ENCODE measurements around the gene PLEKHH1.
A peak's percentile ranks its signal among the peaks of the same experiment; 100 is the strongest.
"Not testable (repeated sequence)": the region's sequence is repeated elsewhere in the genome, so short reads cannot be mapped to it uniquely, and the experiment has no call there.

PLEKHH1 gene

GRCh38 chr14:67619446-67620216 lies 86.5 kb downstream of the PLEKHH1 start, which contains the start of gene ARG2:
TSS of gene ARG2 (plus strand) at chr14:67619920. CDS start at chr14:67619978, 58 bp downstream.
- peaks cover 6% of the 10 kb centered on the region; the same call in 1 of the 2 replicates for H3K27me3 ChIP-seq
- no peaks in the 10 kb centered on the region for H3K4me1 ChIP-seq
- no peaks in the 10 kb centered on the region for H3K9me3 ChIP-seq
- no peaks in the 10 kb centered on the region for H3K36me3 ChIP-seq
- TF ChIP-seq, protein P1, sequence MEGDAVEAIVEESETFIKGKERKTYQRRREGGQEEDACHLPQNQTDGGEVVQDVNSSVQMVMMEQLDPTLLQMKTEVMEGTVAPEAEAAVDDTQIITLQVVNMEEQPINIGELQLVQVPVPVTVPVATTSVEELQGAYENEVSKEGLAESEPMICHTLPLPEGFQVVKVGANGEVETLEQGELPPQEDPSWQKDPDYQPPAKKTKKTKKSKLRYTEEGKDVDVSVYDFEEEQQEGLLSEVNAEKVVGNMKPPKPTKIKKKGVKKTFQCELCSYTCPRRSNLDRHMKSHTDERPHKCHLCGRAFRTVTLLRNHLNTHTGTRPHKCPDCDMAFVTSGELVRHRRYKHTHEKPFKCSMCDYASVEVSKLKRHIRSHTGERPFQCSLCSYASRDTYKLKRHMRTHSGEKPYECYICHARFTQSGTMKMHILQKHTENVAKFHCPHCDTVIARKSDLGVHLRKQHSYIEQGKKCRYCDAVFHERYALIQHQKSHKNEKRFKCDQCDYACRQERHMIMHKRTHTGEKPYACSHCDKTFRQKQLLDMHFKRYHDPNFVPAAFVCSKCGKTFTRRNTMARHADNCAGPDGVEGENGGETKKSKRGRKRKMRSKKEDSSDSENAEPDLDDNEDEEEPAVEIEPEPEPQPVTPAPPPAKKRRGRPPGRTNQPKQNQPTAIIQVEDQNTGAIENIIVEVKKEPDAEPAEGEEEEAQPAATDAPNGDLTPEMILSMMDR (IDR thresholded peaks at IDR 0.05; ENCODE audit: low read depth, low read length): no peak
- peak; percentile 96 for DNase-seq
- peak within 1 kb of the TSS; percentile 70 for H3K4me3 ChIP-seq (ENCODE audit: low read depth, low read length)

DNA sequence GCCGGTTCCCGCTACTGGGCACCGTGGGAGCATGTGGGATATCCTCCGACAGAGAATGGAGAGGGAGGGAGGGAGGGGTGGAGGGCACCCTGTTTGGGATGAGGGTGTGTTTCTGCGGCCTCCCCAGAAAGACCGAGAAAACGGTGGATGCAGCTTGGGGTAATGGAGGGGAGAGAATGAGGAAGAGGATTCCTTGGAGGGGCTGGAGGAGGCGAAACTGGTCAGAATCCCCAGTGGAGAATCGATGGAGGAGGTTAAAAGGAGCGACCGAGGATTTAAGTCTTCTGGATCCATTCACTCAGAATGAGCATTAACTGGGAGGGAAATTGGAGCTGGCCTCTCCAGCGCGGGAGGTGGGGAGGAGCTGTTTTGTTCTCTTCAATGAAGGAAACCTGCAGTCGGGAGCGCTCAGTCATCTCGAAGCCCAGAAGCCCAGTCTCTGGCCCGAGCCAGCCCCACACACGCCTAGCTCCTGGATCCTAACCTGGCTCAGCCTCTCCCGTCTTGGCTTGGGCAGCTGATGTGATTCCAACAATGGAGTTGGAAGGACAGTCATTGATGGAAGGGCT lies 87.2 kb downstream of the PLEKHH1 start:
- Histone ChIP-seq H3K36me3 (no peaks in the 10 kb centered on the region), H3K4me3 (ENCODE audit: low read depth, low read length) (peak overlapping the region; percentile 70), H3K4me1 (no peaks in the 10 kb centered on the region), H3K27me3 (peaks cover 6% of the 10 kb centered on the region; the same call in 1 of the 2 replicates), H3K9me3 (no peaks in the 10 kb centered on the region)
- peak; percentile 15 for DNase-seq
- TF ChIP-seq, protein P1 (IDR thresholded peaks at IDR 0.05; ENCODE audit: low read depth, low read length): no peak

GRCh38 chr14:67622675-67623074 lies 89.6 kb downstream of the PLEKHH1 start:
- TF ChIP-seq, protein P1 (IDR thresholded peaks at IDR 0.05; ENCODE audit: low read depth, low read length): no peak
- no peaks in the 10 kb centered on the region for H3K36me3 ChIP-seq
- no peak for DNase-seq
- H3K9me3 ChIP-seq: no peaks in the 10 kb centered on the region
- H3K4me3 ChIP-seq (ENCODE audit: low read depth, low read length): no peak overlapping the region
- H3K27me3 ChIP-seq: peaks cover 6% of the 10 kb centered on the region; the same call in 1 of the 2 replicates
- H3K4me1 ChIP-seq: no peaks in the 10 kb centered on the region

- TF ChIP-seq, protein P1 (IDR thresholded peaks at IDR 0.05; ENCODE audit: low read depth, low read length): no peak
- no peak for DNase-seq
- Histone ChIP-seq H3K9me3 (no peaks in the 10 kb centered on the region), H3K27me3 (peaks cover 6% of the 10 kb centered on the region; the same call in 1 of the 2 replicates), H3K4me3 (ENCODE audit: low read depth, low read length) (no peak overlapping the region), H3K36me3 (no peaks in the 10 kb centered on the region), H3K4me1 (no peaks in the 10 kb centered on the region)
Observed at GRCh38 chr14:67623114-67623513, 90.0 kb downstream of the PLEKHH1 start.

GRCh38 chr14:67626131-67626530 lies 93.0 kb downstream of the PLEKHH1 start:
- H3K36me3 ChIP-seq; DNase-seq; H3K4me1 ChIP-seq; H3K4me3 ChIP-seq (ENCODE audit: low read depth, low read length); H3K27me3 ChIP-seq; H3K9me3 ChIP-seq: not testable (repeated sequence)

DNA sequence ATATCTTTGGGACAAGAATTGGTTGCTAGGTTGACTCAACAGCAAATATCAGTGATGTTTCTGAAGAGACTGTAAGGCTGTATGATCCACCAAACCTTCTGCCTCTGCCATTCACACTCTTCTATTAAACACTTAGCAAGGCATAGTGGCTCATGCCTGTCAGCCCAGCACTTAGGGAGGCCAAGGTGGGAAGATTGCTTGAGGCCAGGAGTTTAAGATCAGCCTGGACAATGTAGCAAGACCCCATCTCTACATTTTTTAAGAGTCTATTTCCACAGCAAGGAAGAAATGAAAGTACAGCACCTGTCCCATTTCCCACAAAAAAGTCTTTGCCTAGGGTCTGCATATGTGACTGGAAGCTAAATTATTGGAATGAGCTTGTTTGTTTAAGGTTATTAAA lies 94.4 kb downstream of the PLEKHH1 start:
- DNase-seq: no peak
- Histone ChIP-seq H3K27me3 (no peaks in the 10 kb centered on the region), H3K4me1 (no peaks in the 10 kb centered on the region), H3K36me3 (no peaks in the 10 kb centered on the region), H3K4me3 (ENCODE audit: low read depth, low read length) (no peak overlapping the region), H3K9me3 (no peaks in the 10 kb centered on the region)
- TF ChIP-seq, protein P1 (IDR thresholded peaks at IDR 0.05; ENCODE audit: low read depth, low read length): no peak
